HFFc6 (cell line): ENCODE results near the gene IL31RA. TPM values are rescaled to one million over a fixed set of nuclear protein-coding genes. Genes with fewer than 3 reads are reported as not detected.
A peak's percentile ranks its signal among the peaks of the same experiment; 100 is the strongest.

ENCODE experiments used
- DNase-seq: peaks from one replicate; pipeline ENCODE4 v3.0.0-alpha.2; 2018
- H3K27ac Mint-ChIP-seq: 2 replicates; pipeline ENCODE4 v1.8.0; 2020; ENCODE audit warnings: mild to moderate bottlenecking, mixed read lengths
- H3K27me3 Mint-ChIP-seq: 2 replicates; pipeline ENCODE4 v1.8.0; 2021; ENCODE audit warnings: mild to moderate bottlenecking, moderate library complexity, mixed read lengths; ENCODE audit not compliant: insufficient read depth
- H3K36me3 Mint-ChIP-seq: 2 replicates; pipeline ENCODE4 v1.8.0; 2021; ENCODE audit warnings: low read depth, mixed read lengths
- H3K4me1 Mint-ChIP-seq: 2 replicates; pipeline ENCODE4 v1.8.0; 2020; ENCODE audit warnings: low read depth, mixed read lengths
- H3K4me3 Mint-ChIP-seq: 2 replicates; pipeline ENCODE4 v1.8.0; 2020; ENCODE audit warnings: mild to moderate bottlenecking, moderate library complexity, mixed read lengths
- H3K9me3 Mint-ChIP-seq: 2 replicates; pipeline ENCODE4 v1.8.0; 2020; ENCODE audit warnings: mild to moderate bottlenecking, mixed read lengths
- CTCF ChIP-seq: fragments of 200-600 bp; sonication (generic); IDR thresholded peaks from 2 replicates; pipeline ENCODE4 v1.5.0; 2021; ENCODE audit warnings: antibody characterized with exemption, mild to moderate bottlenecking
- total RNA-seq, 6 experiments: library from RNA; stranded (reverse); fragmentation: NEBNext Ultra II Directional; extraction: Animal tissue kit (Norgen Biotek cat#: 25700); gene quantifications; 2 replicates in 1 of 6; 3 replicates in 5 of 6; pipeline ENCODE4 v1.2.3, GENCODE V29; 2021

The IL31RA gene
- total RNA-seq, 6 experiments from 2014 or later, result 0.12 to 0.26 (median 0.19) TPM; not detected in 2

GRCh38 chr5:55866485-55866884, 15.3 kb downstream of the IL31RA start:
- no peak for TF ChIP-seq CTCF
- Mint-ChIP-seq H3K4me3 (no peak overlapping the region), H3K4me1 (peaks cover 26% of the 10 kb centered on the region), H3K27ac (no peak overlapping the region), H3K36me3 (no peaks in the 10 kb centered on the region), H3K9me3 (no peaks in the 10 kb centered on the region), H3K27me3 (no peaks in the 10 kb centered on the region)
- no peak for DNase-seq

- DNase-seq, result no peak
- Mint-ChIP-seq H3K9me3 (no peaks in the 10 kb centered on the region), H3K27me3 (no peaks in the 10 kb centered on the region), H3K4me1 (peaks cover 26% of the 10 kb centered on the region), H3K4me3 (no peak overlapping the region), H3K36me3 (no peaks in the 10 kb centered on the region), H3K27ac (no peak overlapping the region)
- TF ChIP-seq CTCF, result no peak
Observed at GRCh38 chr5:55866934-55867333, 15.8 kb downstream of the IL31RA start.

GRCh38 chr5:55868846-55869245, 17.7 kb downstream of the IL31RA start:
- peak; percentile 98 for DNase-seq
- Mint-ChIP-seq H3K4me1 (peaks cover 26% of the 10 kb centered on the region), H3K9me3 (no peaks in the 10 kb centered on the region), H3K4me3 (no peak overlapping the region), H3K27ac (peak overlapping the region; percentile 73), H3K36me3 (no peaks in the 10 kb centered on the region), H3K27me3 (no peaks in the 10 kb centered on the region)
- TF ChIP-seq CTCF, result no peak

- H3K4me3 Mint-ChIP-seq, result no peak overlapping the region
Observed at GRCh38 chr5:55869847-55870246, 18.7 kb downstream of the IL31RA start.

GRCh38 chr5:55873234-55873633, 22.1 kb downstream of the IL31RA start:
- no peak overlapping the region for H3K27ac Mint-ChIP-seq
- TF ChIP-seq CTCF, result no peak
- no peak overlapping the region for H3K4me3 Mint-ChIP-seq
- H3K4me1 Mint-ChIP-seq, result peaks cover 18% of the 10 kb centered on the region
- no peaks in the 10 kb centered on the region for H3K9me3 Mint-ChIP-seq
- H3K36me3 Mint-ChIP-seq, result peaks cover 9% of the 10 kb centered on the region; the same call in 1 of the 2 replicates
- DNase-seq, result no peak
- H3K27me3 Mint-ChIP-seq, result no peaks in the 10 kb centered on the region; the same call in 1 of the 2 replicates

More at GRCh38 chr5:55869847-55870246, 18.7 kb downstream of the IL31RA start:
- TF ChIP-seq CTCF, result no peak
- DNase-seq, result no peak
- H3K36me3 Mint-ChIP-seq, result no peaks in the 10 kb centered on the region
- peaks cover 26% of the 10 kb centered on the region for H3K4me1 Mint-ChIP-seq
- H3K27ac Mint-ChIP-seq, result no peak overlapping the region
- no peaks in the 10 kb centered on the region for H3K27me3 Mint-ChIP-seq
- no peaks in the 10 kb centered on the region for H3K9me3 Mint-ChIP-seq

GRCh38 chr5:55877655-55878054, 26.5 kb downstream of the IL31RA start:
- no peaks in the 10 kb centered on the region for H3K9me3 Mint-ChIP-seq
- TF ChIP-seq CTCF, result no peak

More at GRCh38 chr5:55877655-55878054, 26.5 kb downstream of the IL31RA start:
- Mint-ChIP-seq H3K27me3 (no peaks in the 10 kb centered on the region; the same call in 1 of the 2 replicates), H3K4me1 (no peaks in the 10 kb centered on the region), H3K27ac (no peak overlapping the region), H3K4me3 (no peak overlapping the region), H3K36me3 (peaks cover 9% of the 10 kb centered on the region; the same call in 1 of the 2 replicates)
- DNase-seq, result no peak
